Head of caudate nucleus (tissue), 42 donors: ENCODE data around the gene GALNT7.
A peak's percentile ranks its signal among the peaks of the same experiment; 100 is the strongest.

Experiments
- DNase-seq, 42 donors: peaks; one replicate each; pipeline versions ENCODE4 v3.0.0 to v3.0.0-alpha.2; 2020 to 2021; ENCODE audit warnings: mixed read lengths in 7 of 42
- intact Hi-C: fragments of 100-400 bp; cut with DNase I; formaldehyde crosslinking; loops from one replicate; pipeline ENCODE4 v1.15.0; 2022

The GALNT7 gene

GRCh38 chr4:173223743-173224142, 55.1 kb downstream of the GALNT7 start:
- intact Hi-C loops: no loop called here
- no peak for DNase-seq

- intact Hi-C loops: no loop called here
- DNase-seq: no peak
Measured at GRCh38 chr4:173226401-173226888, 57.8 kb downstream of the GALNT7 start.

- intact Hi-C loops: no loop called here
- DNase-seq: no peak
Measured at GRCh38 chr4:173227756-173228155, 59.1 kb downstream of the GALNT7 start.

- intact Hi-C loops: no loop called here
- no peak for DNase-seq
Measured at GRCh38 chr4:173230062-173230461, 61.5 kb downstream of the GALNT7 start.

GRCh38 chr4:173231916-173232315, 63.3 kb downstream of the GALNT7 start:
- peak in 3 of 42 donors; percentile 21 to 45 (median 40) for DNase-seq
- intact Hi-C loops: no loop called here

GRCh38 chr4:173233857-173234256, 65.2 kb downstream of the GALNT7 start:
- no peak for DNase-seq
- intact Hi-C loops: no loop called here

- DNase-seq: no peak
- intact Hi-C loops: no loop called here
Measured at GRCh38 chr4:173235050-173235449, 66.4 kb downstream of the GALNT7 start.

- intact Hi-C loops: no loop called here
- DNase-seq: no peak
Measured at GRCh38 chr4:173236301-173236700, 67.7 kb downstream of the GALNT7 start.

- DNase-seq: no peak
- intact Hi-C loops: no loop called here
Measured at GRCh38 chr4:173237152-173237551, 68.5 kb downstream of the GALNT7 start.

GRCh38 chr4:173237762-173238161, 69.2 kb downstream of the GALNT7 start:
- peak in 4 of 42 donors; percentile 14 to 46 (median 37) for DNase-seq
- intact Hi-C loops: no loop called here

GRCh38 chr4:173240696-173241095, 72.1 kb downstream of the GALNT7 start:
- DNase-seq: no peak
- intact Hi-C loops: no loop called here

GRCh38 chr4:173242466-173243250, 74.0 kb downstream of the GALNT7 start:
- DNase-seq: no peak
- intact Hi-C loops: no loop called here

GRCh38 chr4:173243321-173243720, 74.7 kb downstream of the GALNT7 start:
- intact Hi-C loops: no loop called here
- DNase-seq: peak in 2 of 42 donors; percentile 33 to 49

GRCh38 chr4:173243917-173244658, 75.5 kb downstream of the GALNT7 start:
- intact Hi-C loops: no loop called here
- no peak for DNase-seq

- no peak for DNase-seq
- intact Hi-C loops: no loop called here
Measured at GRCh38 chr4:173245952-173246351, 77.3 kb downstream of the GALNT7 start.

- no peak for DNase-seq
- intact Hi-C loops: no loop called here
Measured at GRCh38 chr4:173246719-173247118, 78.1 kb downstream of the GALNT7 start.

- no peak for DNase-seq
- intact Hi-C loops: no loop called here
Measured at GRCh38 chr4:173247321-173247720, 78.7 kb downstream of the GALNT7 start.

- intact Hi-C loops: no loop called here
- no peak for DNase-seq
Measured at GRCh38 chr4:173248690-173249089, 80.1 kb downstream of the GALNT7 start.

- DNase-seq: peak in 17 of 42 donors; percentile 9 to 70 (median 33)
- intact Hi-C loops: no loop called here
Measured at GRCh38 chr4:173252024-173252935, 83.7 kb downstream of the GALNT7 start.
